BLaER1 treated with 17β-estradiol and CSF1 and Interleukin-3, amounts not matched to agents 10 nM and 100 nM (cell line): ENCODE data around the gene RNF150.

Source experiments
- H3K27ac ChIP-seq, 11 experiments: shearing (Covaris generic); formaldehyde crosslinking; 2 replicates each; pipeline ENCODE4 v1.8.1; 2022
- H3K27me3 ChIP-seq, 11 experiments: shearing (Covaris generic); formaldehyde crosslinking; 2 replicates each; pipeline ENCODE4 v1.8.1; 2022
- H3K36me3 ChIP-seq, 11 experiments: shearing (Covaris generic); formaldehyde crosslinking; 2 replicates each; pipeline ENCODE4 v1.8.1; 2022
- H3K4me1 ChIP-seq, 10 experiments: shearing (Covaris generic); formaldehyde crosslinking; 2 replicates each; pipeline ENCODE4 v1.8.1; 2022
- H3K4me2 ChIP-seq, 11 experiments: shearing (Covaris generic); formaldehyde crosslinking; 2 replicates each; pipeline ENCODE4 v1.8.1; 2022
- H3K4me3 ChIP-seq, 10 experiments: shearing (Covaris generic); formaldehyde crosslinking; 2 replicates each; pipeline ENCODE4 v1.8.1; 2022
- H3K9ac ChIP-seq, 11 experiments: shearing (Covaris generic); formaldehyde crosslinking; 2 replicates each; pipeline ENCODE4 v1.8.1; 2022
- H3K9me3 ChIP-seq, 11 experiments: shearing (Covaris generic); formaldehyde crosslinking; replicated peaks in 1 of 11; 2 replicates each; pipeline ENCODE4 v1.8.1; 2022
- H4K20me1 ChIP-seq, 11 experiments: shearing (Covaris generic); formaldehyde crosslinking; 2 replicates each; pipeline ENCODE4 v1.8.1; 2022
- Cebpa-rat ChIP-seq, 11 experiments: shearing (Covaris generic); IDR thresholded peaks; 2 replicates each; pipeline ENCODE4 v1.8.1; 2022

RNF150 gene

DNA sequence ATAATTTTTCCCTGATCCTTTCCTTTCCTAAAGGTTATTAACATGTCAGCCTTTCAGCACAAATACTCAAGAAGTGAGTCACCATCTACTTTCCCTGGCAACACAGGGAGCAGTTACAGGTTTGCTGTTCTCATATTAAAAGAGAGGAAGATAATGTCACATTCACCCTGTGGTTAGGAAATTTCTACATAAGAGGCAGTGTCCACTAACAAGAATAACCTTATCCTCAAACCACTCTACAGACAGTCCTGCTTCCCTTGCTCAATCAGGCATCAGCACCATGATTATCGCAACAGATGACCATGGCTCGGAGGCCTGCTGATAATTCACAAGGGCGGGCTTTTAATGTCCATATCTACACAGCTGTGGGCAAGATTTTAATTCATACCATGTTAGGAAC, 30.9 kb downstream of the RNF150 start:
- no peaks in the 10 kb centered on the region for H3K9me3 ChIP-seq
- no peaks in the 10 kb centered on the region for H3K27me3 ChIP-seq
- H3K4me1 ChIP-seq: no peaks in the 10 kb centered on the region
- no peak overlapping the region for H3K9ac ChIP-seq
- no peak overlapping the region for H3K27ac ChIP-seq
- H3K4me2 ChIP-seq: no peak overlapping the region
- H3K36me3 ChIP-seq: no peaks in the 10 kb centered on the region
- no peaks in the 10 kb centered on the region for H4K20me1 ChIP-seq
- TF ChIP-seq Cebpa-rat (IDR thresholded peaks at IDR 0.05): no peak
- H3K4me3 ChIP-seq: no peak overlapping the region

DNA sequence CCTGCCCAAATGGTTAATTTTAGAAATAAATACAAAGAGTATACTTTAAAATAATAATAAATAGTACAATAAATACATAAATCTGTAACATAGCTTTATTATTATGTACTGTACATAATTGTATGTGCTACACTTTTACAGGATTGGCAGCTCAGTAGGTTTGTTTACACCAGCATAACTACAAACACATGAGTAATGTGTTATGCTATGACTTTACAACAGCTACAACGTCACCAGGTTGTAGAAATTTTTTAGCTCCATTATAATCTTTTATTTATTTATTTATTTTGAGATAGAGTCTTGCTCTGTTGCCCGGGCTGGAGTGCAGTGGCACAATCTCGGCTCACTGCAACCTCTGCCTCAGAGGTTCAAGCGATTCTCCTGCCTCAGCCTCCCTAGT, 31.8 kb downstream of the RNF150 start:
- Histone ChIP-seq H3K27ac (no peak overlapping the region), H3K36me3 (no peaks in the 10 kb centered on the region), H4K20me1 (no peaks in the 10 kb centered on the region), H3K4me1 (no peaks in the 10 kb centered on the region), H3K27me3 (no peaks in the 10 kb centered on the region), H3K4me3 (no peak overlapping the region), H3K4me2 (no peak overlapping the region), H3K9ac (no peak overlapping the region), H3K9me3 (no peaks in the 10 kb centered on the region)
- no peak for TF ChIP-seq Cebpa-rat (IDR thresholded peaks at IDR 0.05)

GRCh38 chr4:141099326-141099725, 33.9 kb downstream of the RNF150 start:
- Histone ChIP-seq H4K20me1 (no peaks in the 10 kb centered on the region), H3K36me3 (no peaks in the 10 kb centered on the region), H3K9me3 (peaks cover 0 to 9% (median 3%) of the 10 kb centered on the region in 11 experiments; a peak in 8 of 22 replicates), H3K4me2 (no peak overlapping the region), H3K4me3 (no peak overlapping the region), H3K27me3 (no peaks in the 10 kb centered on the region), H3K4me1 (no peaks in the 10 kb centered on the region), H3K27ac (no peak overlapping the region), H3K9ac (no peak overlapping the region)
- TF ChIP-seq Cebpa-rat (IDR thresholded peaks at IDR 0.05): no peak

- Histone ChIP-seq H3K9ac (no peak overlapping the region), H3K27me3 (no peaks in the 10 kb centered on the region), H3K4me3 (no peak overlapping the region), H3K27ac (no peak overlapping the region), H3K9me3 (peaks cover 4 to 21% (median 12%) of the 10 kb centered on the region in 11 experiments; a peak in 17 of 22 replicates), H3K4me2 (no peak overlapping the region), H4K20me1 (no peaks in the 10 kb centered on the region), H3K4me1 (no peaks in the 10 kb centered on the region), H3K36me3 (no peaks in the 10 kb centered on the region)
- TF ChIP-seq Cebpa-rat (IDR thresholded peaks at IDR 0.05): no peak
Observed at GRCh38 chr4:141098163-141098562, 35.1 kb downstream of the RNF150 start.

DNA sequence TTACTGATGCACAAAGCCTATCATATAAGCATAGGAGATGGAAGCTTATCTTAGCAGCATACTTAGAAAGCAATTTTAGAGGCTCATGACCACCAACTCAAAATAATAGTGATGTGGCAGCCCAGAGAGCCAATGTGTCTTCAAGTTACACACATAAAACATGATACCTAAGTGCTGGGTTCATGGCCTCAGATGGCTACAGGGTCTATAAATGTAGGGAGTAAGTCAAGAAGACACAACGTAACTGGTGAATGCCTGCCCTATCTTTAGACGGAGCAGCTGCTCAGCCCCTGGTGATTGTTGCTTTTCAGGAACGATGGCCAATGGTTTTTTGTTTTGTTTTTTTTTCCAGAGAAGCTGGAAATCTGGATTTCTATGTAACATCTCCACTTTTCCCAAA, 42.8 kb downstream of the RNF150 start:
- Histone ChIP-seq H3K4me3 (no peak overlapping the region), H3K27me3 (no peaks in the 10 kb centered on the region), H3K27ac (no peak overlapping the region), H3K9me3 (peaks cover 4 to 26% (median 17%) of the 10 kb centered on the region in 11 experiments; a peak in 17 of 22 replicates), H3K9ac (no peak overlapping the region), H3K36me3 (no peaks in the 10 kb centered on the region), H3K4me1 (no peaks in the 10 kb centered on the region), H4K20me1 (no peaks in the 10 kb centered on the region), H3K4me2 (no peak overlapping the region)
- no peak for TF ChIP-seq Cebpa-rat (IDR thresholded peaks at IDR 0.05)

DNA sequence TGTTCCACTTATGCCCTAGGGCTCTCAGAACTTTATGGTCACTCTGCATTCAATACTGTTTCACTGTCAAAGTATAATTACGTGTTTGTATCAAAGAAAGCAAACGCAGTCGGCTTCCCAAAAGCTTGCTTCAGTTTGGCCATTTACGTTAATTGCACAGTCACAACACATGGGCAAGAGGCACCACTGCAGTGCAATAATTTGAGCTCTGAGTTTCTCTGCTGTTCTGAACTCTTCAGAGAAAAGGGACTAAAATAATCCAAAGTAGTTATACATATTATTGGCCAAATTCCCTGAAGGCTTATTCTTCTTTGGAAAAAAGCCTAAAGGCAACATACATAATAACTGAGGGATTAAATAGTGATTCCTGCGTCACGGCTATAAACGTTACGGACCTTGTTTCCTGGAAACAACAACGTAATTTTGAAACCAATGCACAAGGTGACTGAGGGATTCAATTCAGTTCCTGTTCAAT, 51.3 kb downstream of the RNF150 start:
- Histone ChIP-seq H3K4me3 (no peak overlapping the region), H3K9ac (no peak overlapping the region), H3K4me2 (no peak overlapping the region), H3K36me3 (no peaks in the 10 kb centered on the region), H3K4me1 (no peaks in the 10 kb centered on the region), H3K27me3 (no peaks in the 10 kb centered on the region), H3K27ac (no peak overlapping the region), H3K9me3 (peaks cover 0 to 11% (median 8%) of the 10 kb centered on the region in 11 experiments; a peak in 13 of 22 replicates), H4K20me1 (no peaks in the 10 kb centered on the region)
- TF ChIP-seq Cebpa-rat (IDR thresholded peaks at IDR 0.05): no peak

DNA sequence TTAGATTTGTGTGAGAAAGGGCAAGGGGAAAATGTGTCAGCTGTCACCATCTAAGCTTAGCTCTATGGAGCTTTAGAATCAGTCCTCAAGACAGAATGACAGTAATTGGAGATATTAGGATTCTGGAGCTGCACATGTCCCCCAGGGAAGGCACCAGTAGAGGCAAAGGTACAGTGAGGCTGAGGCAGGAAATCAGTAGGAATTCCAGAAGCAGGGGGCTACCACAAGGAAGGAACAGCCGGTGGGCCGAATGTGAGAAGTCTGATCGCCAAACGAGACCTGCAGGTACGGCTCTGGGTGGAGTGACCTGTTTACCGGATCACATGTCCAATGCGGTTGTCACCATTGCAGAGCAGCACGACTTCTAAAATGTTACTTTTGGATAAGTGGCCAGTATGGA, 52.6 kb downstream of the RNF150 start:
- no peaks in the 10 kb centered on the region for H3K4me1 ChIP-seq
- H3K9me3 ChIP-seq: peaks cover 0 to 11% (median 8%) of the 10 kb centered on the region in 11 experiments; a peak in 13 of 22 replicates
- H3K9ac ChIP-seq: no peak overlapping the region
- no peak overlapping the region for H3K27ac ChIP-seq
- H3K36me3 ChIP-seq: no peaks in the 10 kb centered on the region
- no peak overlapping the region for H3K4me2 ChIP-seq
- no peaks in the 10 kb centered on the region for H3K27me3 ChIP-seq
- no peak overlapping the region for H3K4me3 ChIP-seq
- H4K20me1 ChIP-seq: no peaks in the 10 kb centered on the region
- TF ChIP-seq Cebpa-rat (IDR thresholded peaks at IDR 0.05): no peak

- no peaks in the 10 kb centered on the region for H3K27me3 ChIP-seq
- H3K4me2 ChIP-seq: no peak overlapping the region
- 0 out of 22 replicates have a peak, but pooled peaks cover 0 to under 1% (median 0%) of the 10 kb centered on the region in 11 experiments for H3K9me3 ChIP-seq
- H4K20me1 ChIP-seq: no peaks in the 10 kb centered on the region
- no peak overlapping the region for H3K9ac ChIP-seq
- H3K27ac ChIP-seq: no peak overlapping the region
- TF ChIP-seq Cebpa-rat (IDR thresholded peaks at IDR 0.05): no peak
- no peak overlapping the region for H3K4me3 ChIP-seq
- no peaks in the 10 kb centered on the region for H3K4me1 ChIP-seq
- H3K36me3 ChIP-seq: no peaks in the 10 kb centered on the region
Observed at GRCh38 chr4:141079393-141079930, 53.8 kb downstream of the RNF150 start.

DNA sequence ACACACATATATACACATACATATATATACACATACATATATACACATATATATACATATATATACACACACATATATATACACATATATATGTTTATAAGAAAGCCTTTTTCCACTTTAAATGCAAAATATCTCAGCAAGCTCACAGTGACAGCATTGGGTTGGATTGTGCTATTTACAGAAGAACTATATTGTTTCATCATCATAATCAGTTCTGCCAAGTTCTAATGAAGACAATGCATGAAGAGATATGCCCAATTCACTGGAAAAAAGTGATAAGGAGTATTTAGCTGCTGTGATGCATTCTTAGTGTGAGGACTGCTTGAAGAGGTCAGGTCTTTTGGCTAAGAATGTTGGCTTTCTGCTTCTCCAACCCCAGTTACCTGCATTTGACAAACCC, 54.4 kb downstream of the RNF150 start:
- H4K20me1 ChIP-seq: no peaks in the 10 kb centered on the region
- no peaks in the 10 kb centered on the region for H3K36me3 ChIP-seq
- H3K4me3 ChIP-seq: no peak overlapping the region
- no peaks in the 10 kb centered on the region for H3K4me1 ChIP-seq
- no peaks in the 10 kb centered on the region for H3K27me3 ChIP-seq
- H3K4me2 ChIP-seq: no peak overlapping the region
- no peak for TF ChIP-seq Cebpa-rat (IDR thresholded peaks at IDR 0.05)
- H3K27ac ChIP-seq: no peak overlapping the region
- no peak overlapping the region for H3K9ac ChIP-seq
- no peaks in the 10 kb centered on the region for H3K9me3 ChIP-seq

DNA sequence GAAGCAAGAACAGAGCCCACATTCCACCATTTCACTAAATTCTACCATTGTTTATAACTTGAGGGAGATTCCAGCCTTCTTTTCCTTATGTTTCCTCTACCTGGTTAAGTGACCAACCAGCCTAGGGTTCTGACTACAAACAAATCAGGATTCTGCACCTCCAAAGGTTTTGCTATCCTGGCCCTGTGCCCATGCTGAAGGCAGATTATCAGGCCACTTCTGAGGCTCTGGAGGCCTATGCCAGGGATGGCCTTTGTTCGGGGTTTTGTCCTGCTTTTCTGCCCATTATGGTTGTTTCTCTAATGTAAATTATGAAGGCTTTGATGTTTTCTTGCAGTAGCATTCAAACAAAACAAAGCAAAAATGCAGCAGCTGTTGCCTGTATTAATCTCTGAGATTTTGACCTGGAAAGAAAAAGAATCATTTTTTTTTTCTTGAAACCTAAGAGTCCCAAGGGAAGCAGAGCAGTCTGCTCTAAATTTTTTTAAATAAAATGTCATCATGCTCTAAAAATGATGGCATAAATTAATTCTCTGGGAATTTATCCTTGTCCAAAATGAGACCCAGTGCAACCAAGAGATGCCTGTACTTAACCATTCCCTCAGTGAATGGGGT, 55.6 kb downstream of the RNF150 start:
- Histone ChIP-seq H3K4me1 (no peaks in the 10 kb centered on the region), H3K36me3 (no peaks in the 10 kb centered on the region), H3K4me3 (no peak overlapping the region), H4K20me1 (no peaks in the 10 kb centered on the region), H3K27ac (no peak overlapping the region), H3K9ac (no peak overlapping the region), H3K9me3 (no peaks in the 10 kb centered on the region), H3K4me2 (no peak overlapping the region), H3K27me3 (no peaks in the 10 kb centered on the region)
- TF ChIP-seq Cebpa-rat (IDR thresholded peaks at IDR 0.05): no peak
